AG20443 (cell line): Measurements from ENCODE around the gene NPFFR2.
"Not testable (repeated sequence)": the region's sequence is repeated elsewhere in the genome, so short reads cannot be mapped to it uniquely, and the experiment has no call there.

Source experiments
- DNase-seq: peaks from one replicate; pipeline ENCODE4 v3.0.0; 2012; ENCODE audit warnings: low spot score, mixed read lengths

NPFFR2 gene

GRCh38 chr4:72111863-72112262 is 80.1 kb downstream of the NPFFR2 start:
- no peak for DNase-seq

GRCh38 chr4:72112514-72113156 is 80.8 kb downstream of the NPFFR2 start:
- no peak for DNase-seq

GRCh38 chr4:72118017-72118416 is 86.2 kb downstream of the NPFFR2 start:
- no peak for DNase-seq

- no peak for DNase-seq
Measured at GRCh38 chr4:72119946-72120345, 88.1 kb downstream of the NPFFR2 start.

- no peak for DNase-seq
Measured at GRCh38 chr4:72128741-72129140, 96.9 kb downstream of the NPFFR2 start.

GRCh38 chr4:72136429-72136828 is 104.6 kb downstream of the NPFFR2 start:
- no peak for DNase-seq

- DNase-seq, result not testable (repeated sequence)
Measured at GRCh38 chr4:72139997-72140396, 108.2 kb downstream of the NPFFR2 start.

- DNase-seq, result no peak
Measured at GRCh38 chr4:72144241-72144640, 112.4 kb downstream of the NPFFR2 start.

GRCh38 chr4:72152731-72153130 is 120.9 kb downstream of the NPFFR2 start:
- DNase-seq, result no peak

GRCh38 chr4:72153634-72154033 is 121.8 kb downstream of the NPFFR2 start:
- not testable (repeated sequence) for DNase-seq

- DNase-seq, result not testable (repeated sequence)
Measured at GRCh38 chr4:72169285-72169684, 137.5 kb downstream of the NPFFR2 start.

- no peak for DNase-seq
Measured at GRCh38 chr4:72169861-72170260, 138.1 kb downstream of the NPFFR2 start.

- no peak for DNase-seq
Measured at GRCh38 chr4:72171761-72172160, 140.0 kb downstream of the NPFFR2 start.

- DNase-seq, result no peak
Measured at GRCh38 chr4:72179342-72179741, 147.5 kb downstream of the NPFFR2 start.

GRCh38 chr4:72186714-72187113 is 154.9 kb downstream of the NPFFR2 start:
- no peak for DNase-seq

GRCh38 chr4:72194046-72194445 is 162.2 kb downstream of the NPFFR2 start:
- no peak for DNase-seq

GRCh38 chr4:72194453-72194852 is 162.7 kb downstream of the NPFFR2 start:
- DNase-seq, result no peak
